ENCODE measurements around the gene GBF1.

Gene GBF1

DNA sequence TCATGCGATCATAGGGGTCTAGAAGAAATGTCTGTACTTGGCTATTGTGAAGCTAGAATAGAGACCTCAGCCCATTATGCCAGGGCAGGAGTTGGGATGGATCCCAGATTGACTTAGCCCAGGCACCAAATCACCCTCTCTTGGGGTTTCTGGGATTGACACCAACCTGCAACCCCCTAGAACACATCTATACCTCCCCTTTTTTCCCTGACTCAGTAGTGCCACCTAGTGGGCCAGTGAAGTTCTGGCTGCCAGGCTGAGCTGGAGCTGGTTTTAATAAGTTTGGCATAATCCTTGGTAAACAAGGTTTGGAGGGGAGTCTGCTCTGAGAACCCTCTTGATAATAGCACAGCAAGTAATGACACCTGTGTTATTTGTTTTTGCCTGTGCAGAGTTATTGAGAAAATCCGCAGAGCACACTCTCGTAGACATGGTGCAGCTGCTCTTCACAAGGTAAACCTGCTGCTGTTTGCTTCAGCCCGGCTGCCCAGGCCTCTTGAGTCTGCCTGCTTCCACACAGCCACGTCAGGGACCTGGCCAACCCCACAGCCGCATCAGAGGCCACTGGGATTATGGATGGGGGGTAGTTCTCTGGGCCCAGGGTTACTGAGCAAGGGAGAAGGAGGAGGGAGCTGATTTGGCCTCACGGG, 106.9 kb downstream of the GBF1 start:
- no peak for DNase-seq (ENCODE audit: low spot score)

DNA sequence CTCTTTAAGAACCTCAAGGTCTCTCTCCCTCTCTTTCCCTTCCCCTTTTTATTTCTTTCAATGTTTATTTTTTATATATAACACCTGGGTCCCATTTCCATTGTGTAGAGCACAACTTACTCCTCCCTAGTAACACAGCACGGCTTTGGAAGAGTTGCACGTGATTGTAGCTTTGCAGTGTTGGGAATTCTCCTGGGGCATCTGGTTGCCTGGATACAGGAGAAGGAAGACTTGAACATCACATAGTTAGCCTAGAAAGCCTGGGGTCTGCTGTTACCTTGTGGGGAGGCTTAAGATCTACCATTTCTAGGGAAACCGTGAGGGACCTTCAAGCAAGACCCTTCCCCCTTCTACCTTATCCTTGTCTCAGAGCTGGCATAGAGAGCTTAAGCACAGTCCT, 109.1 kb downstream of the GBF1 start:
- DNase-seq (ENCODE audit: low spot score): no peak

DNA sequence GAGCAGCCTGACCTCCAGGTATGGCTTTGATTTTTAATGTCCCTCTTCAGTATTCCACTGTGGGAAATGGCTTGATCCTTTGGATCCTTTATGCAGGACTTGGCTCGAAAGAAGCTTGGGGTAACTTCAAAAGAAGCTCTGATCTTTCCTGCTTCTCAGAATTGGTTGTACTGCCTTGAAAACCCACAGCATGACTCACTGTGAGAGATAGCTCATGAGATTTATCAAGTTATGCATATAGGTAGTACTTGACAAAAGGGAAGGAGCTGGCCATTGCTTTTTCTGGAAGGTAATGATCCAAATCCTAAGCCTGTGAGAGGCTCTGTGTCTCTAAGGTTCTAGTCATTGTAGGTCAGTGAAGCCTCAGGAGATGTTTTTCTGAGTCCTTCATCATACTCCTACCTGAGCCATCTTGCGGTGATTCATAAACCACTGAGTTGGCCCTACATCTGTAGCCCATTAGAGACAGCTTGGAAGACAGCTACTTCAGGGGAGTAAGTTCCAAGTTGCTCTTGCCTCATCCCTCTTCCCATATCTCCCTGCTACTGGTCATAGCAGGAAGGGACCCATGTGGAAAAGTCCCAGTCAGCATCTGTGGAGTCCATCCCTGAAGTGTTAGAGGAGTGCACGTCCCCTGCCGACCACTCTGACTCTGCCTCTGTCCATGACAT, 113.5 kb downstream of the GBF1 start:
- DNase-seq (ENCODE audit: low spot score): no peak

DNA sequence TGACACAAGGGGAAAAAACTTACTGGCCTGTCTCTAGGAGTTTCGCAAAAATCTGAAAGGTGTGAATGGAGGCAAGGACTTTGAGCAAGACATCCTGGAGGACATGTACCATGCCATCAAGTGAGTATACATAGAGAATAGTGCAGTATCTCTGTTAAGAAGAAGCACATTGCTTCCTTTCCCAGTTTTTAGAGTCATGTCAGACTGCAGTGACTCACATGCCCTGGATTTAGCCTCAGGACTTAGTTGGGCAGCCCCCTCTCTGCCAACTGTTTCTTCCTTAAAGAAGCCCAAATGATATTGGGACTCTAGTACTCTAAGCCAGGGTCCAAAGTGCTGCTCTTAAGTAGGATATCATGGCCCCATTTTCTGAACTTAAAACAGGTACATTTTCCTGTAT, 122.1 kb downstream of the GBF1 start:
- DNase-seq (ENCODE audit: low spot score): no peak

DNA sequence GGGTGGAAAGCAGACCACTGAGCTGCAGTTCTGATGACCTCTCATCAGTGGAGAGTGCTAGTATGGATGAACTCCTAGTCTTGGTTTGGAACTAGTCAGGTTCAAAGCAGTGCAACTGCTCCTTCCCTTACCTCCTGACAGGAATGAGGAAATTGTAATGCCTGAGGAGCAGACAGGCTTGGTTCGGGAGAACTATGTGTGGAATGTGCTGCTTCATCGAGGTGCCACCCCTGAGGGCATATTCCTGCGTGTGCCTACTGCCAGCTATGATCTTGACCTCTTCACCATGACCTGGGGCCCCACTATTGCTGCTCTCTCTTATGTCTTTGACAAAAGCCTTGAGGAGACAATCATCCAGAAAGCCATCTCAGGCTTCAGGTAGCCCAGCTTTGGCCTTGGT, 122.7 kb downstream of the GBF1 start:
- DNase-seq (ENCODE audit: low spot score): no peak

DNA sequence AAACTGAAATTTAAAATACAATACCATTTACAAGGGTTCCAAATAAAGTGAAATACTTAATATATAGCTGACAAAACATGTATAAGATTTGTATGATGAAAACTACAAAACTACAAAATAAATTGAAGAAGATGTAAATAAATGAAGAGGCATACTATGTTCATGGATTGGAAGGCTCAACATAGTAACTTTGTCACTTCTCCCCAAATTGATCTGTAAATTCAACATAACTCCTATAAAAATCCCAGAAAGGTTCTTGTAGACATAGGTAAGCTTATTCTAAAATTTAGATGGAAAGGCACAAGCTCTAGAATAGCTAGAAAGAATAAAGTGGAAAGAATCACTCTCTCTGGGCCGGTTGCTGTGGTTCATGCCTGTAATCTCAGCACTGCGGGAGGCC, 126.0 kb downstream of the GBF1 start:
- no peak for DNase-seq (ENCODE audit: low spot score)

DNA sequence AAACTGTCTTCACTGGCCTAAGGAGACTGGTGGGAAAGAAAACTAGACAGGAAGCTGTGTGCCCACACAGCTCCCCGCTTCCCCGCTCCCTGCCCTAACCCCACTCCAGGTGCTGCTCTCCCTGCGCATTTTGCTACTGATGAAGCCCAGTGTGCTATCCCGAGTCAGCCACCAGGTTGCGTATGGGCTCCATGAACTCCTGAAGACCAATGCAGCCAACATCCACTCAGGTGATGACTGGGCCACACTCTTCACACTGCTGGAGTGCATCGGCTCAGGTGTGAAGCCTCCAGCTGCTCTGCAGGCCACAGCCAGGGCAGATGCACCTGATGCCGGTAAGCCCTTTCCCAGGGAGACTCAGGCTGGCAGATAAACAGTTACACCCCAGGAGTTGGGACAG, 129.9 kb downstream of the GBF1 start:
- no peak for DNase-seq (ENCODE audit: low spot score)

DNA sequence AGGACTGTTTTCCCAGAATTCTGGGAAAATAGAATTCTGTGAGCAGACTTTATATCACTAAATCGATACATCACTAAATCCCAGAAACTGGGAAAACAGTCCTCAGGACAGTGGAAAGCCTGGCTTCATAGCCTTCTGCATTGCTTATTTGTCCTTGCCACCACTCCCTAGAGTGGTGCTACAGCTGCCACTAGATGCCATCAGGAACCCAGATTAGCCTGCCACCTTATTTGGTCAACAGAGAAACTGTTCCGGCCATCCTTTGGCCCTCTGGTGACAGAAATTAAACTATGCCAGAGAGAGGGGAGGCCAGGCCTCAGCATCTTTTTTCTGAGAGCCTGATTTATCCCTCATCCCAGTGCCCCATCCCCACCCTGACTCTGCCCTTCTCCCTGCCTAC, 130.5 kb downstream of the GBF1 start:
- DNase-seq (ENCODE audit: low spot score): no peak

DNA sequence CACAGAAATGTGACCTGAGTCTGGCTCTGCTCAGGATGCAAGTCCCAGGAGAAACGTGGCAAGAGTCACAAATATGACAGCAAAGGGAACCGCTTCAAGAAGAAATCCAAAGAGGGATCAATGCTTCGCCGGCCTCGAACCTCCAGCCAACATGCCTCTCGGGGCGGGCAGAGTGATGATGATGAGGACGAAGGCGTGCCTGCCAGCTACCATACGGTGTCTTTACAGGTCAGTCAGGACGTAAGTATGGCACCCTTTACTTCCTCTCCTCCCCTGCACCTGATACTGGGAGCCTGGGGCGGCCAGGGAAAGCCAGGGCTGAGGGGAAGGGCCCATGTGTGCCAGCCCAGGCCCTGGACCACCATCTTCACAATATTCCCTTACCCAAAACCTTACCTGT, 131.6 kb downstream of the GBF1 start:
- DNase-seq (ENCODE audit: low spot score): no peak

DNA sequence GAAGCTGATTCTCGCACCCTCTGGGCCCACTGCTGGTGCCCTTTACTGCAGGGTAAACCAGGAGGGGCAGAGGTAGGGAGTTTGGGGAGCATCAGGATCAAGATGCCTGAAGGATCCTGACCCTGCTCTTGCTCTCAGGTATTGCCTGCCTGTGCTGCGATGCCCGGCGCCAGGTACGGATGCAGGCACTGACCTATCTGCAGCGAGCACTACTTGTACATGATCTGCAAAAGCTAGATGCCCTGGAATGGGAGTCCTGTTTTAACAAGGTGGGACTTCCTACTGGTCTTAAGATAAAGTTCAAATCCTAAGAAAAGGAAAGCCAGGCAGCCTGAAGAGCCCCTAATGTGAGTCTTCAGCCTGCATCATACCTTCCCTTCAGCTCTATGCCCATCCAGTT, 134.1 kb downstream of the GBF1 start:
- no peak for DNase-seq (ENCODE audit: low spot score)

DNA sequence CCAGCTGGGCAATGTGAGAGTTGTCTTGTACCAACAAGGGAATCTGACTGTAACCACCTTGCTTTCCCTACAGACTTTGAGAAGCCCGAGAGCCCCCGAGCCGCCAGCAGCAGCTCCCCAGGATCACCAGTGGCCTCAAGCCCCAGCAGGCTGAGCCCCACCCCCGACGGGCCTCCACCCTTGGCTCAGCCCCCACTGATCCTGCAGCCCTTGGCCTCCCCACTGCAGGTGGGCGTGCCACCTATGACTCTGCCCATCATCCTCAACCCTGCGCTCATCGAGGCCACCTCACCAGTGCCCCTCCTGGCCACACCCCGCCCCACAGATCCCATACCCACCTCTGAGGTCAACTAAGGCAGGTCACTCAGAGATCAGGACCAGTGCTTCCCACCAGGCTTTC, 136.7 kb downstream of the GBF1 start:
- DNase-seq (ENCODE audit: low spot score): no peak

DNA sequence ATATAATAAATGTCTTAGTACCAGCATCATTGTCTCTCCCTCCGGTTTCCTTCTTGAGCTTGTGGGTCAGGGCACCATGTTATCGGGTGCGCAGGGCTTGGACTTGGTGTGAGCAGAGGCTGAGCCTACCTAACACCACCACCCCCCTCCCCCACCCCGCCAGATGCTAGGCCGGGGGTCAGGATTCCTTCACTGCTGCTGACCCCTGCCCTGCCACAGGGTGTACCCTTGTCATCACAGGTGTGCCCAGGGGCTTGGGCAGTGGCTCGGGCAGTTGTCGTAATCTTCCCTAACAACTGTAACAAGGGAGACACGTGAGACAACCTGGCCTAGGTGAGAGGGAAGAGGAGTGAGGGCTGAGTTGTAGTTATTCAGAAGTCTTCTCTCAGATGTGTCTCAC, 137.5 kb downstream of the GBF1 start:
- DNase-seq (ENCODE audit: low spot score): no peak

DNA sequence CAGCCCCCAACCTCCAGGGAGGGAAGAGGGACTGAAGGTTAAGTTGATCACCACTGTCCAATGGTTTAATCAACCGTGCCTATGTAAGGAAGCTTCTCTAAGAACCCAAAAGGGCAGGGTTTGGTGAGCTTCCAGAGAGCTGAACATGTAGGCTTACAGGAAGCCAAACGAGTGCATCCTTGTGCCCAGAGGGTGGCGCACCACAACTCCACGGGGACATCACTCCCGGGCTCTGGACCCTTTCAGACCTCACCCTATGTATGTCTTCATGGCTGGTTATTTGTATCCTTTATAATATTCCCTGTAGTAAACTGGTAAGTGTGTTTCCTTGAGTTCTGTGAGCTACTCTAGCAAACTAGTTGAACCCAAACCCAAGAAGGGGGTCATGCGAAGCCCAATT, 138.7 kb downstream of the GBF1 start:
- DNase-seq (ENCODE audit: low spot score): no peak

DNA sequence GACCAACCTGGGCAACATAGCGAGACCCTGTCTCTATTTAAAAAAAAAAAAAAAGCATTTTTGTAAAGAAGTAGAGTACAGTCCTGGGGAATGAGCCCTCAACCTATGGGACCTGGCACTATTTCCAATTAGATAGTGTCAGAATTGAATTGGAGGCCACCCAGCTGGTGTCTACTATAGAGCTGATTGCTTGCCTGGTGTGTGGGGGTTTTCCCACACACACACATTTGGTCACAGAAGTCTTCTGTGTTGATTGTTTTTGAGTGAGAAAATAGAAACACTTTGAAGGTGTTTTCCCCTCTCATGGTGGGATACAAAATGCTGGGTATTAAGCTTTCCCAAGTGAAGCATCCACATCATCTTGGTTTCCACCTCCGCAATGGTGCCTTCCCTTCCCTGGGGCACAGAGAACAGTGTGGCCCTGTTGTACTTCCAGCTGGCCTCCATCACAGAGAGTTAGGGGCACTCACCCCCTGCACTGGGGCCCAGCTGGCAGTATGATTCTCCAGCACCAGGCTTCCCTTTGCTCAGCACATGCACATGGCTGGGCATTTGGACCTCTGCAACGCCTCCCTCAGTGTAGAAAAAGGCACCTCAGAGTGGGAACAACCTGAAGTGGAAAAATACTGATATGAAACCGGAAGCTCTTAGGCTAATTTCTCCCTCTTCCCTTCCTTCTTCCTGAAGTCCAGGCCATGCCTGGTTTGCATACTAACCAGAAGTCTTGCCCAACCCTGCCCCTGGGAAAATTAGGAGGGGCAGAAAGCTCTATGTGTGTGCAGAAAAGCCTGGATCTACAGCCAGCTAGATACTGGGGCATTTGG, 139.5 kb downstream of the GBF1 start:
- DNase-seq (ENCODE audit: low spot score): no peak

DNA sequence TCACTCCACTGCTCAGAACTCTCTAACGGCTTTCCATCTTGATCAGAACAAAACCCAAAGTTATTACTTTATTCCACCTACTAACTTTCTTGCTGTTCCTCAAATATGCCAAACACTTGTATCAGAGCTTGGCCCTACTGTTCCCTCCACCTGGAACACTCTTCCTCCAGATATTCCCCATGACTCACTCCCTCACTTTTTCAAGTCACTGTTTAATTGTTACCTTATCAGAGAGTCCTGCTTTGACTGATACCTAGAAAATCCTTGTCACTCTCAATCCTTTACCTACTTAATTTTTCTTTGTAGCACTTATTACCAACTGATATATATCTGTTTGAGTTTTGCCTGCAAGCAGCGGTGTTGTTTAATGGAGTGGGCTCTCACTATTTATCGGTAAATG, 144.6 kb downstream of the GBF1 start:
- no peak for DNase-seq (ENCODE audit: low spot score)

DNA sequence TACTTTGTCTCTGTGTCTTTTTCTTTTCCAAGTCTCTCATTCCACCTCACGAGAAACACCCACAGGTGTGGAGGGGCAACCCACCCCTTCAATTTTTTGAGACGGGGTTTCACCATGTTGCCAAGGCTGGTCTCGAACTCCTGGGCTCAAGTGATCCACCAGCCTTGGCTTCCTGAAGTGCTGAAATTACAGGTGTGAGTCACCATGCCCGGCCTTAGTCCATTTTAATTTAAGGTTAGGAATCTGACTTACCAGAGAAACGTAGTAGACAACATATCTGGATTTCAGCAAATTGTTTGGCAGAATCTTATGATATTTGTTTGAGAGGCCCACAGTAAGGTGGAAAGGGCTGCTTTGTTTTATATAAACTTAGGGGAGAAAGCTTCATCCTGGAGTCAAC, 147.0 kb downstream of the GBF1 start:
- DNase-seq (ENCODE audit: low spot score): no peak

DNA sequence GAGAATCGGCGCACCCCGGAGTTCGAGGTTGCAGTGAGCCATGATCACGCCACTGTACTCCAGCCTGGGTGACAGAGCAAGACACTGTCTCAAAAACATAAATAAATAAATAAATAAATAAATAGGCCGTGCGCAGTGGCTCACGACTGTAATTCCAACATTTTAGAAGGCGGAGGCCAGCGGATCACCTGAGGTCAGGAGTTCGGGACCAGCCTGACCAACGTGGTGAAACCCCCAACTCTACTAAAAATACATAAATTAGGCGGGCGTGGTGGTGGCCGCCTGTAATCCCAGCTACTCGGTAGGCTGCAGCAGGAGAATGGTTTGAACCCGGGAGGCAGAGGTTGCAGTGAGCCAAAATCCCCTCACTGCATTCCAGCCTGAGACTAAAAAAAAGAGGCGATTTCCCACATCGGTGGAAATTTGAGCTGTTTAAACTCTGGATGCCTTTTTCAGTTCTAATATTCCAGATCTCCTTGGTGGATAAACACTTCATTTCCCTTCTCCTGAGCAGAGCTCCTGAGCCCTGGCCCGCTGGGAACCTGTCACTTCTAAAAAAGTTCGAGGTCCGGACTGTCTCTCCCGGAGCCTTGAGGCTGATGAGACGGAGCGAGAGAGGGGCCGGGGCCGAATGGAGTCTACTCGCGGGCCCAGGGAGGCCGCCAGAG, 148.2 kb downstream of the GBF1 start:
- DNase-seq (ENCODE audit: low spot score): no peak

DNA sequence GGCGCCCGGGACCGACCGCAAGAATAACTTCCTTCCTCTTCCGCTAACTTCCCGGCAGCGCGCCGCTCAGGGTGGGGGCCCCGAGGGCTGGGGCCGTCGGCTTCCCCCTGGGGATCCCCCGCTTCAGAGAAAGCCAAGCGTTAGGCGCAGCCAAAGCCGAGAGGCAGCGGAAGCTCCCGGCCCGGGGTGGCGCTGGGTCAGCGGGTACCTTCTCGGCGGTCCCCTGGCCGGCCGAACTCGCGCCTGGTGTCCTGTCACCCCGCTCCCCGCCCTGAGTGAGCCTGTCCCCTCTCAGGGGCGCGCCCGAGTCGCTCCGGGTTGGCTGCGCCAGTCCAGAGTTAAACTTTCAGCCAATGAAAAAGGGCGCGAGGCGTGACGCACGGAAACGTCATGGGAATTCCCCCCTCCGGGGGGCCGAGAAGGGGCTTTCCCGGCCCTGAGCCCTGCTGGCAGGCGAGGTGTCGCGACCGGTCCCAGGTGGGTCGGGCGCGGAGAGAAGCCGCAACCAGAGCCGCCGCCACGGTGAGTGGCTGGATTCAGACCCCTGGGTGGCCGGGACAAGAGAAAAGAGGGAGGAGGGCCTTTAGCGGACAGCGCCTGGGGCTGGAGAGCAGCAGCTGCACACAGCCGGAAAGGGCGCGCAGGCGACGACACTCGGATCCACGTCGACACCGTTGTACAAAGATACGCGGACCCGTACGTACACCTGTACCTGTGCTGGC, 148.9 kb downstream of the GBF1 start:
- DNase-seq (ENCODE audit: low spot score): peak; percentile 95

DNA sequence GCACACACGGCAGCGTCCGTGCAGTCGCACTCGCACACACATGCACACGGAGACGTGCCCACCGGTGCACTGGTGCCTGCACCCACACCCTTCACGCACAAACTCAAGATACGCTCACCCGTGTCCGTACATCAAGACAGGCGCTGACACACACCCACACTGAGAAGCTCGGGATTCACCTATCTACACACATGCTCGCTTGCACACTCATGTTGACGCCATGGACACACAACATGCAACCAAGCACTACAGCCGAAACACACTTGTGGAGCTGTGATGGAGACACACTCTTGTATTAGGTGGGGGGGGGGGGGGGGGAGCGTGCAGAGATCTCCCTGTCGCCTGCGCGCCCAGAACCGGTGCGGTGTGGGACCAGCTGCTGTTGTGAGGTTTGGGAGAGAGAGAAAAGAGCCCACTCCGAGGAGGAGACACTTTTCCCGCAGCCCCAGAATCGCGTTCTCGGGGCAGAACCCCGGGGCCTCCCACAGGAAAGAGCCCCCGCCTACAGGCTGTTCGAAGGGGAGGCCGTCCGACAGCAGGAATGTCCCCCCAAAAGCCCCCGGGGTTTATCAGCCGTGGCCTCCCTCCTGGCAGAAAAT, 149.6 kb downstream of the GBF1 start:
- peak; percentile 80 for DNase-seq (ENCODE audit: low spot score)

DNA sequence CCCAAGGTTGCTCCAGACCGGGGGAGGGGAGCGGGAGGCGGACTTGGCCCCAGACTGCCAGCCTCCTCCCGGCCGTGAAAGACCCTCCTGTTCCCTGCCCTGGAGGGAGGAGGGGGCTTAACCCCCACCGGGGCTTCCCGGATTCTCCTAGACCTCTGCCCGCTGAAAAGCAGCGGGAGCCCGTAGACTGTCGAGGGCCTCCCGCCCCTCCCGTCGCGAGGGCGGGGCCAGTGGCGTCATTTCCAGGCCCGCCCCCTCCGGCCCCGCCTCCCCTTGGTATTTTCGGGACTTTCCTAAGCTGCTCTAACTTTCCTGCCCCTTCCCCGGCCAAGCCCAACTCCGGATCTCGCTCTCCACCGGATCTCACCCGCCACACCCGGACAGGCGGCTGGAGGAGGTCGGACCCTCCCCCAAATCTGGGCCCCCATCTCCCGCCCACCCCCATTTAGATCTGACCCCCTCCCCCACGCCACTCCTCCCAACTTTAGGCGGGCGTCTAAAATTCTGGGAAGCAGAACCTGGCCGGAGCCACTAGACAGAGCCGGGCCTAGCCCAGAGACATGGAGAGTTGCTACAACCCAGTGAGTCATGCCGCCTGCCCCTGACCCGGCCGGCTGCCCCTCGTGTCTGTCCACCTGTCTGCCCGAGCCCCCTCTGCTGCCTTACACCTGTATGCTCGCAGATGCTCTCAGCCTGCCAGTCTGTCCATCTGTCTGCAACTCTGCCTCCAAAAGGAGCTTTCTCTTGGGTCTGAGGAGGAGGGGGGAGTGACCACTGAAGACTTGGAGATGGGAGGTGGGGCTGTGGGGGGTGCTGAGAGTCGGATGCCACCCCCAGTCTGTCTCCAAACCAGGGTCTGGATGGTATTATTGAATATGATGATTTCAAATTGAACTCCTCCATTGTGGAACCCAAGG, 150.3 kb downstream of the GBF1 start, which contains the start of gene NFKB2:
Gene NFKB2 (plus strand): TSS at position 306 of the 917 bp plus-strand sequence. CDS start 255 bp downstream, at position 561.
- DNase-seq (ENCODE audit: low spot score): peak; percentile 94

DNA sequence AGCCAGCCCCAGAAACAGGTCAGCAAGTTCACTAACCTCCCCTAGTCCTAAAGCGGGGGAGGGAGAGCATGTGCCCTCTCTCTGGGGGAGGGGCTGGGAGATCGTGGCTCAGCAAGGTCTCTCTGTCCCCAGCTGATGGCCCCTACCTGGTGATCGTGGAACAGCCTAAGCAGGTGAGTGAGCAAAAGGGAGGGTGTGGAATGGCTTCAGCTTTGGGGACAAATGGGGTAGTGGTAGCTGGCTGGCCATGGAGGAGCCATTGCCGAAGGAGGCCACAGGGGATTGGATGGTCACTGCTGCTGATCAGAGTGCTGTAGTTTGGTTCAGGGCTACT, 151.0 kb downstream of the GBF1 start:
- DNase-seq (ENCODE audit: low spot score): no peak

Data from left forelimb (tissue), 1 donor.